NCI-H2107 treated with DMSO at 0.1 percent for 48 hours (cell line): ENCODE measurements around the gene SAA1.
"Not testable (repeated sequence)": the region's sequence is repeated elsewhere in the genome, so short reads cannot be mapped to it uniquely, and the experiment has no call there.

ENCODE experiments used
- DNase-seq: peaks from one replicate; lab custom pipeline; 2025; ENCODE audit not compliant: unreplicated experiment; lab: John Stamatoyannopoulos, UW

The SAA1 gene

DNA sequence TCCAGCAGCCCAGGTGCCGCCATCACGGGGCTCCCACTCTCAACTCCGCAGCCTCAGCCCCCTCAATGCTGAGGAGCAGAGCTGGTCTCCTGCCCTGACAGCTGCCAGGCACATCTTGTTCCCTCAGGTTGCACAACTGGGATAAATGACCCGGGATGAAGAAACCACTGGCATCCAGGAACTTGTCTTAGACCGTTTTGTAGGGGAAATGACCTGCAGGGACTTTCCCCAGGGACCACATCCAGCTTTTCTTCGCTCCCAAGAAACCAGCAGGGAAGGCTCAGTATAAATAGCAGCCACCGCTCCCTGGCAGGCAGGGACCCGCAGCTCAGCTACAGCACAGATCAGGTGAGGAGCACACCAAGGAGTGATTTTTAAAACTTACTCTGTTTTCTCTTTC is at the start of gene SAA1:
Gene SAA1, plus strand, starts transcription at position 316 of the 400 bp plus-strand sequence. CDS start 624 bp downstream, outside the sequence.
- no peak for DNase-seq

DNA sequence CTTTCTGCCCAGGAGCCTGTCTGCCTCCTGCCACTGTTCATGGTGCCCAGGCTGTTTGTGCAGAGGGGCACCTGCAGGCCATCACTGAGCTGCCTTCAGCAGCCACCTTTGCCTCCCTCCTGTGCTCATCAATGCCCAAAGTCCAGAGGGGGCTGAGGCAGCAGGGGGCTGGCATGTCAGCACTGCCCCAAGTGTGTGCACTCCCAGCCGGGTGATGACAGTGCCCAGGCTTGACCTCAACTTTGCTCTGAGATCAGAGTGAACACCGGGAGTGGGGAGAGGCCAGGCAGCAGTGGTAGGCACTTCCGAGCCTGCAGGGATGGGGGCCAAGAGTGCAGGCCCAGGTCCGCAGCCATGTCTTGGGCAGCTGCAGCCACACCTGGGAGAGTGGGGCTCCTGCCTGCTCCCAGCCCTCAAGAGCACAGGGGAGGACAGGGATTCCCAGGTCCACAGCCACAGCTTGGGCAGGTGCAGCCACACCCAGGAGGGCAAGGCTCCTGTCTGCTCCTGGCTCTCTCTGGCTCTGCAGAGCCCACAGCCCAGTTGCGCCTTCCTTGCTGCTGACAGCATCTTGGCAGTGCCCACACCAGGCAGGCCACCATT is 44.7 kb upstream of the SAA1 start:
- DNase-seq: no peak

DNA sequence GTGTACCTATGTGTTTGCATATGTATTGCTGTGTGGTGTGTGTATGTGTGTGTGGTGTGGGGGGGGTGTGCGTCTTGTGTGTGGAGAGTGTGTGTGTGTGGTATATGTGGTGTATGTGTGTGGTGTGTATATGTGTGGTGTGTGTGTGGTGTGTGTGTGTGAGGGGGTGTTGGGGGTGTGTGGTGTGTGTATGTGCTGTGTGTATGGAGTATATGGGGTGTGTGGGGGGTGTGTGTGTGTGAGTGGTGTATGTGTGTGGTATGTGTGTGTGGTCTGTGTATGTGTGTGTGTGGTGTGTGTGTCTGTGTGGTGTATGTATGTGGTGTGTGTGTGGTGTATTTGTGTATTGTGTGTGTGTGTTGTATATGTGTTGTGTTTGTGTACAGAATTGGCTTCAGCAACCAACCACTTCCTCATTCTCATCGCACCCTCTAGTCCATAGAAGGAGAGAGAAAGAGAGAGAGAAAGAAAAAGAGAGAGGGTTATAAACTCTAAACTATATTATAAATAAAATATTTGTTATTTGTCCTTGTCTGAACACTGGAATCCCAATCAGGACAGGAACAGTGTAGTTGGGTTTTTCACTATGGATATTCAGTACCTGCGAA is 43.1 kb upstream of the SAA1 start:
- no peak for DNase-seq

DNA sequence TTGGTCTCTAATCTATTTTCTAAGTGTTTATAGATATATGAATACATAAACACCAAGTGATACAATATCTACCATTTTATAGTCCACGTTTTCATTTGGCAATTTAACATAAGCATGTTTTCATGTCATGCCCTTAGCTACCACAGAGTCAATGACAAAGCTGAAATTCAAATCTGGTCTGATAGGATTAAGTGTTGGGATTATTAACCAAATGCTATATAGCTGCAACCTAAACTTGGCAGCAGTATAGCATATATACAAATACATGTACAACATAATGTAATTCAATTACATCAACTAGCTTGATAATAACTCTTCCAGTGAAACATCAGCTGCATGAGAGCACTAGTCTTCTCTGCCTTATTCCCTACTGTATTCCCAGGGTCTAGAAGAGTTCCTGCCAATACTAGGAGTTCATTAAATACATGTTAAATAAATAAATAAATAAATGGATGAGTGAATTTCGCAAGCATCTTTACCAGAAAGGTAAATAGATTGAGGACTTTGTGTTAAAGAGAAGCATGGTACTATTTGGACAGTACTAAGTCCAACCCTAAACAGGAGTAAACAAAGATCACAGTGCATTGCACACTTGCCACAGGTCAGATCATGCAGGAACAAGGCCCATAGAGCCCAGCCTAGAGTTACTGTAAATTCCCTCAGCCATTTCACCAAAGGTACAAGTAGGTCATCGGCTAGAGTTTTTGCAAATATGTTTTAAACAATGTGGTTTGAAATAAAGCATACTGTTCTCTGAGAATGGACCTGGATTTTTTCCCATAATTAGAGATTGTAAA is 42.3 kb upstream of the SAA1 start:
- no peak for DNase-seq

DNA sequence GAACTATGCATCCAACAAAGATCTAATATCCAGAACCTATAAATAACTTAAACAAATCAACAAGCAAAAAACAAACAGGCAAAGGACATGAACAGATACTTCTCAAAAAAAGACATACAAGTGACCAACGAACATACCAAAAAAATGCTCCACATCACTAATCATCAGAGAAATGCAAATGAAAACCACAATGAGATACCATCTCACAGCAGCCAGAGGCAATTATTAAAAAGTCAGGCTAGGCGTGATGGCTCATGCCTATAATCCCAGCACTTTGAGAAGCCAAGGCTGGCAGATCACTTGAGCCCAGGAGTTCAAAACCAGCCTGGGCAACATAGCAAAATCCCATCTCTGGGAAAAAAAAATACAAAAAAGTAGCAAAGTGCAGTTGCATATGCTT is 40.2 kb upstream of the SAA1 start:
- DNase-seq: no peak

DNA sequence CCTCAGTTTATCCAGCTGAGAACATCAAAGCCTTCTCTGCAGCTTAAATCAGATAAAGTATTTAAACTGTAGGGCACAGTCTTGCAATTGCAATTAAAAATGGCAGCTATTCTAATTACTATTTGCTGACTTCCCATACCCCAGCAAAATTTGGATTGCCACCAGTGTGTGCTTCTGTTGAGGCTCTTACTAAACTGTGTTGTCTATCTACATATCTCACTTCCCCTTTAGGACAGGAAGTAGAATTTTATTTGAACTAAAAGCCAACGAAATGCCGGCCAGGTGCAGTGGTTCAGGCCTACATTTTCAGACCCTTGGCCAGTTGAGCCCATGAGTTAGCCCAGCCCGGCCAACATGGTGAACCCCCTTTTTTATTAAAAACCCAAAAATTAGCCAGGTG is 36.6 kb upstream of the SAA1 start:
- no peak for DNase-seq

DNA sequence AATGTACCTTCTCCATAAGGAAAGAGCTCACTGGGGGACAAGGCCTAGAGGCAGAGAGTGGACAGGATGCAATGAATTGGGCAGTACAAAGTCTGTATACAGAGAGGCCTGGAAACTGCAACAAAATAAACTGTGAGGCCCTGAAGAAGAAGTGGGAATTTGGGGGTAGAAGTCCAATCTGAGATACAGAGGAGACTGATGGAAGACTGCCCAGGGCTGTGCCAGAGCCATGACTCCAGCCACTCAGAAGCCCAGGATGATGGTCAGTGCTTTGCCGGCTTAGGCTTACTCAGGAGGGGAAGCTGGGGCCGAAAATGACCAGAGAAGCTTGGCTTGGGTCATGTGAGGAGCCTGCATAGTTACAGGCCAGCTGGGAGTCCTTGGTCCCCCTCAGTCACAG is 35.2 kb upstream of the SAA1 start:
- DNase-seq: no peak

DNA sequence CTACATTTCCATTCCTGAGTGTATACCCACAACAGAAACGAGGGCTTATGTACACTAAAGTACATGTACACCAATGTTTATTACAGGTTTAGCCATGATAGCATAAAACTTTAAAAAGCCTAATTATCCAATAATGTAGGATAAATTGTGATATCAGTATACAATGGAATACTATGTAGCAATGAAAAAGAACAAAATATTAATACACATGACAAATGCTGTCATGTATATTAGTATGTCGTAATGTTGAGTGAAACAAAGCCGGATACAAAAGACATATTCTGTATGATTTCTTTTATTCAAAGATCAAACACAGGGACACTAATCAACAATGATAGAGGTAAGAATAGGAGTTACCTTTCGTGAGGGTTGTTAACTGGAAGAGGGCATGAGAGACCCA is 32.2 kb upstream of the SAA1 start:
- no peak for DNase-seq

DNA sequence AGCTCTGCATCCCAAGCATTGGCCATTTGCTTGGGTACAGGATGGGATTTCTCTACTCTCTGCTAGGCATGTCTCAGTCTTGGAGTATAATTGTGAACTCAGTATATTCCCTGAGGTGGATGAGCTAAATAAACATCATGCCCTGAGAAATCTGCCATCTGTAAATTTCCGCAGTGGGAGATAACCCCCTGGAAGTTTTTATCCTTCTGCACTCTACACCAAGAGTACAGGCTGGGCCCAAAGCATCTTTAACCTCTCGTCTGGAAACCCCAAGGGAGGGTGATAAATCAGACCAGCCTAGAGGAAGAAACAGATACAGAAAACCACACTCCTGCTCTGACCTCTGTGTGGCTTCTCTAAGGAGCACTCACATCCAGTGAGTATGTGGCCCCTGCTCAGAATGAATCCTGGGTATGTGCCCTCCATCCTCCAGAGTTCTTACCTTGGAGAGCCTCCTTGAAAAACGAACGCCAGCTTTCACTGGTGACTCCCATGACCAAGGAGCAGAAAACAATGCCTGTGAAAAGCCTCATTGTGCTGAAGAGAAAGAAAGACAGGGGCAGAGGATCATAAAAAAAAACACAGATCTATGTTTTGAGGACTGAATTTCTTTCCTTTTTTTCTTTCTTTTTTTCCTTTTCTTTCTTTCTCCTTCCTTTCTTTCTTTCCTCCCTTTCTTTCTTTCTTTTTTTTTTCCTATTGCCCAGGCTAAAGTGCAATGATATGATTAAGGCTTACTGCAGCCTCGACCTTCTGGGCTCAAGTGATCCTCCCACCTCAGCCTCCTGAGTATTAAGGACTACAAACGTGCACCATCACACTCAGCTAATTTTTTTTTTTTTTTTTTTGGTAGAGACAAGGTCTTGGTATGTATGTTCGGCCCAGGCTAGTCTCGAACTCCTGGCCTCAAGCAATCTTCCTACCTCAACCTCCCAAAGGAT is 30.4 kb upstream of the SAA1 start:
- DNase-seq: no peak

DNA sequence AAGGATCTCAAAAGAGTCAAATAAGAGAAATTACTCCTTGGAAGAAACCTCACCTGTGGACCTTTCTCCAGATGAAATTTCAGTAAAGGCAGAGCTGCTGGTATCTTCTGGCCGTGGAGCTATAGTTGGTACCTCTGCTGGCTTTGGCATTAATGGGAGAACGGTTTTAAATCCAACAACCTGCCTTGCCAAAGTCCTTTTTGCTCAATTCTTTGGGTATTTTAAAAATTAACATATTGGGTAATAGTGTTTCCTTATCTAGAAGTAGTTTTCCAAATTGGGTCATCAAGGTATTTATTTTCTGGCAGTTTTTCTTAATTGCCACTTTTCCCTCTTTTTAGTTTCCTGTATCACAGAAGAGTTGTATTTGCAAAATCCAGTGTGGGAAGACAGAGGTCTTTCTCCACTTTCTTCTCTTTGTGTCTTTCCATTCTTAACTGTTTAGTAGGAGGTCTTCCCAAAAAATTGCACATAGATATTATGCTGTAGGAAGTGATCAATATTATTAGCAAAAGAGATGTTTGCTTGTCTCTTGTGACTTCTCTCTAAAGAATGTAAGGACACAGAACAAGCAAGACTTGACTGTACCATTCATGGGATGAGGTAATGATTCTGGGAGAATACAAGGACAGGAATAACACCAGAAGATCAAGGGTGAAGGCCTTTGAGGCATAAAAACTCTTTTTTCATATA is 29.3 kb upstream of the SAA1 start, which contains the start of gene SAA4:
Gene SAA4, minus strand, starts transcription at position 139 of the 693 bp plus-strand sequence. CDS start 876 bp downstream, outside the sequence.
- no peak for DNase-seq

DNA sequence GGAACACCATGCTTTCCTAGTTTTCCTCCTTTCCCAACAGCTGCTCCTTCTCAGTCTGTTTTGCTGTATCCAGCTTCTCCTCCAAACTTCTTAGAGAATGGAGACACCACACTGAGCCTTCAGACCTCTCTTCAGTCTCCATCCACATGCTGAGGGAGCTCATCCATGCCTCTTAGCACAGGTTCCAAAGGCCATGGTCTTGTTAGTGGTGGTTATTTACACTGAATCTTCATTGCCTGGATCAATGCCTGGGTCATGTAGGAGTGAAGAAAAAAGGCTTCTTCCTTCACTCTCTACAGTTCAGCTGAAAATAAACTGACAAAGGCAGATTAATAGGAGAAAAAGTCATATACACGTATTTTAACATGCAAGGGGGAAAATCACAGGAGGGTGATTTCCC is 26.4 kb upstream of the SAA1 start:
- DNase-seq: no peak

DNA sequence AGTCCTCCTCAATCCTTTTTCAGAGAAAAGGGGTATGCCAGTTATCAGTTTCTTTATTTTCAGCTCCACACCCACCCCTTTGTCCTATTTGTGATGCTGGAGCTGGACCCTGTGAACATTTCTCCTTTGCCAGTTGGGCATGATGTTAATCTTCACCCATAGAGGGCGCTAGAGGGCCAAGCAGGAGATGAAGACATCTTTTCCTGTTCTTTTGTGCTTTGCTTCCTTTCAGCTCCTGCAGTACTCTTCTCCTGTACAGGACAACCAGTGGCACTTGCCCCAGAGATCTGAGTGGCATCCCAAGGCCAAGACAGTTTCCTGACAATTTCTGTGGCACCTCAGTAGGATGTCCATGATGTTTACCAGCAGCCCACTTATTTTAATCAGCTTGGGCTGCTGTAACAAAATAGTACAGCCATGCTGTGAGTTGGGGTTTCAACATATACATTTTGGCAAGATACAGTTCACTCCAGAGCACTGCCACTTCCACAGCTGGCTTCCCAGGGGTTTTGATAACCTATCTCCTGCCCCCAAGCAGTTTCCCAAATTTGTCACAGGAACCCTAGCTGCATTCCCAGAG is 22.2 kb upstream of the SAA1 start:
- DNase-seq: peak; percentile 35

DNA sequence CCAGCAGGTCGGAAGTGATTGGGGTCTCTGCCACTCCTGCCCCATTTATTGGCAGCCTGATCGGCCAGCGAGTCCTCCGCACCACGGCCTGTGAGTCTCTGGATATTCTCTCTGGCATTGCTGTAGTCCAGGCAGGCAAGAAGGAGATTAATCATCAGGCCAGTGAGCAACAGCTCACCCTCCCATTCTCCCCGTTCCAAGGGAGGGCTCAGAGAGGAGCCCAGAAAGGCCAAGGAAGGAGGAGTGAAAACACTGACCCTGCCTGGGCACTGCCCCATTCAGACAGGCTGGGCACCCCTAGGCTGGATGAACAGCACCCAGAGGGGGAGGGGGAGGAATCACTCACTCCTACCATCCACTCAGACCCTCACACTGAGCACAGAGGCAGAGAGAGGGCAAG is 20.7 kb upstream of the SAA1 start:
- no peak for DNase-seq

DNA sequence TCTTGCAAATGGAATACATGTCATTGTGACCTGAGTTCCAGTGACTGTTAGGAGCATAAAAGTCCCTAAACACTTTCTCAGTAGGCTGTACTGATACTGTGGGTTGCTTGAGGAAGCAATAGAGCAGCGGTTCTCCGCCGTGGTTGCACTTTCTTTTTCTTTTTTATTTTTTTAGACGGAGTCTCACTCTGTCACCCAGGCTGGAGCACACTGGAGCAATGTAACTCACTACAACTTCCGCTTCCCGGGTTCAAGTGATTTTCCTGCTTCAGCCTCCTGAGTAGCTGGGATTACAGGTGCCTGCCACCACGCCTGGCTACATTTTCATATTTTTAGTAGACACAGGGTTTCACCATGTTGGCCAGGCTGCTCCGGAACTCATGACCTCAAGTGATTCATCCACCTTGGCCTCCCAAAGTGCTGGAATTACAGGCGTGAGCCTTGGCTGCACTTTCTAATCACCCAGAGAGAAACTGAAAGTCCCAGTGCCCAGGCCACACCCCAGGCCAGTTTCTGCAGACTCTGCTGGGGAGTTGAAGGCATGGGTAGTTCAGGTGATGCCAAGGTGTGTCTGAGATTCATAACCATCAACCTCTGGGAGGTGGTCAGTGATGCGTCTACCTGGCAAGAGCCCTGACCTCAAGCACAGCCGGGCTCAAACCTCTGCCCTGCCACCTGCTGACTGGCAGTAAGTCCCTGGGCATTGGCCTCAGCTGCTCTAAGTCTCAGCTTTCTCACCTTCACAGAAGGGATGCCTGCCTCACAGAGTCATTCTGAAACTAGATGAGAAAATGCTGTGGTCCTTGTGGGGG is 19.5 kb upstream of the SAA1 start:
- DNase-seq: not testable (repeated sequence)

DNA sequence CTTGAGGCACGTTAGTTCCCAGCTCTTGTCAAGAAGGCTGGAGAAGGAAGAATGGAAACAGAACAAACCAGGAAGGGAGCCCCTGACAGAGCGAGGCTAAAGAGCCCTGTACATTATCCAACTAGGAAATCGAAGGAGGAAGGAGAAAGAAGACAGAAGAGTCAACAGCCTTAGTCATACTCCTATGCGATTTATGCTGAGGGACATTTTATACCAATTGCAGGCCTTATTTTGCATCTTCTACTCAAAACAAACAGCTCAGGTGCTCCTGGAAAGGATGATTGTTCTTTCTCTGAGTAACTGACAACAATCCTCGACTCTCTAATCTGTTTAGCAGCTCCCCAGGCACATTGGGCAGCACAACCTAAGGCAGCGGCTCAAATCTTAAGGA is 18.9 kb upstream of the SAA1 start:
- not testable (repeated sequence) for DNase-seq

DNA sequence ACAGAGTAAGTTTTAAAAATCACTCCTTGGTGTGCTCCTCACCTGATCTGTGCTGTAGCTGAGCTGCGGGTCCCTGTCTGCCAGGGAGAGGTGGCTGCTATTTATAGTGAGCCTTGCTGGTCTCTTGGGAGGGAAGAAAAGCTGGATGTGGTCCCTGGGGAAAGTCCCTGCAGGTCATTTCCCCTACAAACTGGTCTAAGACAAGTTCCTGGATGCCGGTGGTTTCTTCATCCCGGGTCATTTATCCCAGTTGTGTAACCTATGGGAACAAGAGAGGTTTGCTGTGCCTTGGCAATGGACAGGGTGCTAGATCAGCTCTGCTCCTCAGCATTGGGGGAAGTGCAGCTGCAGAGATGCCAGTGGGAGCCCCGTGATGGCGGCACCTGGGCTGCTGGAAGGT is 17.5 kb upstream of the SAA1 start, which contains the start of gene SAA2:
Gene SAA2, minus strand, starts transcription at position 108 of the 400 bp plus-strand sequence. CDS start 657 bp downstream, outside the sequence.
- DNase-seq: no peak

DNA sequence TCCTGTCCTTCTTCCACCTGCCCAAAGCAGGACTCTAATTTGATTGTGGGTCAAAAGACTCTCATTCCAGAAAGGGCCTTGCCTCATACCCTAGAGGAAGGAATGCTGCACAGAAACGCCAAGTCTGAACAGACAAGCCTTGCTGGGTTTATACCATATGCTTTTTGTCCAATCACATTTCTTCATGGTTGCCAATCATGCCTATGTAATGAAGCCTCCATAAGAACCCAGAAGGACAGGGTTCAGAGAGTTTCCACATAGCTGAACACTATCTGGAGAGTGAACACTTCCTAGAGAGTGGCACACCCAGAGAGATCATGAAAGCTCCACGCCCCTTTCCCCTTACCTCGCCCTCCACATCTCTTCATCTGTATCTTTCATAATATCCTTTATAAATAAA is 12.8 kb upstream of the SAA1 start:
- DNase-seq: no peak

DNA sequence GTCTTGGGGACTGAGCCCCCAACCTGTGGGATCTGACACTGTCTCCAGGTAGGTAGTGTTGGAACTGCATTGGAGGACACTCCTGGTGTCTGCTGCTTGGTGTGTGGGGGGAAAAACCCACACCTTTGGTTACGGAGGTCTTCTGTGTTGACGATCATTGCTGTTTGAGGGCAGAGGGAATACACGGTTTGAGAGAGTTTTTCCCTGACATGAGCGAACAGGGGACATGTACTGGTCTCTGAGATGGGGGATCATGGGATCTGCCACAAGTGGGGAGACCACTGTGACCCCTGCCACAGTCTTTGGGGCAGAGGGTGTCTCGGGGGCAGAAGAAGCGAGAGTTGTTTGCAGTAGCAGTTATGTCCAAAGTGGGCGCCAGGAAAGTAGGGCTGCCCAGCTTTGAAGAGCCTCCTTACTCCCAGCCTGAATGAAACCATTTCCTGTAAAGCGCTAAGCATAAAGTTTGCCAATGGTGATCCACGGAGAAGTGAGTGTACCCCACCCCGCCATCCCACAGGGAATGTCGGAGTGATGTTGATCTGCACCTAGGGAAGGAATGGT is 12.2 kb upstream of the SAA1 start:
- DNase-seq: no peak
